ENCODE results near the gene OVOL2.

DNA sequence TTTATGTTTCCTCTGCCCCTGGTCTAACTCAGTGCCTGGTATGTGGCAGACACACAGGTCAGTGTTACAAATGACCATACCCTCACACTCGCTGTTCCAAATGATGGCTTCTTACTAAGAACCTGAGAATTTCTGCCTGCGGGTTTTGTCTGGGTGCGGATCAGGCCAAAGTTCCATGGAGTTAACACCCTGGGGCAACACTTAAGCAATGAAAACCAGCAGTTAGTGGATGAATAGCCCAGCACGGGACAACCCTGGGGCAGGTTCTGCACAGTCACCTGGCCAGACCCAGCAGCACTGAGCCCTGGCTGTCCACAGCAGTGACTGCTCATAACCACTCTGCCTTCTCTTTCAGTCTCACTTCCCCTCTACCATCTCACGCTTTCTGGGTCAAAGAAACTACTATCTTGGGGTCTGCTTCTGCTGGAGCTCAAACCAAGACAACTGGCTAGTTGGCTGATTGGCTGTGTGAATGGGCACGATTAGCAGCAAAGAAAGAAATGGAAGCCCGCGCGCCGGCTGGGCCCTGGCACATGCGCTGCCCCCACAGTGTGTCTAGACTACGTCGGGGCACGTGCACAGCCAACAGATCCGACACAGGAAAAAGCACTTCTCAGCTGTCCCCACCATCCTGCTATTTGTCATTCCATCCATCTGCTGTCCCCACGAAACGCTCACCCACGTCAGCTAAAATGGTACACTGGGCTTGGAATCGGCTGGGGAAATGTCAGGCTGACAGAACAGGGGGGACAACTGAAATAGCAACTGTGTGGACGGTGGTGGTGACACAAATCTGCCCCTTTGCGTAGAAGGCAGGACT lies 52.3 kb downstream of the OVOL2 start:
- TF ChIP-seq CTCF (conservative IDR thresholded peaks at IDR 0.05; ENCODE audit: low read depth, low read length) (no peak), EZH2 (IDR thresholded peaks at IDR 0.05; ENCODE audit: borderline replicate concordance, low read depth, low read length, poor library complexity, severe bottlenecking) (no peak)
